ENCODE measurements around the gene SLC16A11. TPM values are rescaled to one million over a fixed set of nuclear protein-coding genes. Genes with fewer than 3 reads are reported as not detected.
"Not testable (repeated sequence)": the region's sequence is repeated elsewhere in the genome, so short reads cannot be mapped to it uniquely, and the experiment has no call there.

Gene SLC16A11

GRCh38 chr17:6993613-6994056 is 50.3 kb downstream of the SLC16A11 start:
- not testable (repeated sequence) for H3K56ac ChIP-seq (ENCODE audit: low read length); H3K18ac ChIP-seq (ENCODE audit: low read length); H3K4ac ChIP-seq (ENCODE audit: low read depth, low read length); H2BK15ac ChIP-seq (replicated peaks; ENCODE audit: low read depth); H3K23ac ChIP-seq (ENCODE audit: low read length); H3K36me3 ChIP-seq (ENCODE audit: control insufficient read depth, insufficient read depth, low read length); H3K79me1 ChIP-seq (ENCODE audit: low read length); H3K9ac ChIP-seq (ENCODE audit: low read length); H4K8ac ChIP-seq (ENCODE audit: low read depth, low read length); H2BK5ac ChIP-seq (ENCODE audit: low read length); H3K4me3 ChIP-seq (ENCODE audit: low read length); H3K79me2 ChIP-seq (ENCODE audit: control insufficient read depth, insufficient read depth, low read length); H3K4me2 ChIP-seq (ENCODE audit: low read length); H3K27me3 ChIP-seq (ENCODE audit: insufficient read depth, low read length, poor library complexity); H2BK120ac ChIP-seq (ENCODE audit: low read depth, low read length); H3K4me1 ChIP-seq (ENCODE audit: control insufficient read depth, low read depth, low read length); DNase-seq; H4K5ac ChIP-seq (ENCODE audit: low read length); H2AK5ac ChIP-seq (ENCODE audit: low read length); H3K27ac ChIP-seq (ENCODE audit: low read depth, low read length)
- no CpG with 5 or more reads among the region's 5 CpGs for WGBS (ENCODE audit: extremely low coverage, insufficient coverage, low lambda C conversion rate)

Small RNA genes lying within 50 kb of the gene (small RNA-seq; reads per million reads assigned to genes)
- not detected for gene AC120057.1 (ENCODE audit: insufficient read depth)
